DOHH2 (cell line): Measurements from ENCODE around the gene TICAM1.
"Not testable (repeated sequence)": the region's sequence is repeated elsewhere in the genome, so short reads cannot be mapped to it uniquely, and the experiment has no call there.

ENCODE experiments used
- H3F3A ChIP-seq: fragments of 200-600 bp; sonication (generic), shearing (Covaris generic); 2 replicates; pipeline ENCODE4 v1.6.0; 2016; ENCODE audit warnings: antibody characterized with exemption, mild to moderate bottlenecking; ENCODE audit not compliant: control insufficient read depth, insufficient read depth
- H3K27ac ChIP-seq: fragments of 200-600 bp; sonication (generic); 2 replicates; pipeline ENCODE4 v1.5.1; 2014; ENCODE audit warnings: low read depth, mild to moderate bottlenecking, low read length, moderate library complexity
- H3K27me3 ChIP-seq: fragments of 200-600 bp; sonication (generic); 2 replicates; pipeline ENCODE4 v1.6.1; 2014; ENCODE audit warnings: mild to moderate bottlenecking, low read length, mixed read lengths; ENCODE audit not compliant: control insufficient read depth
- H3K36me3 ChIP-seq: fragments of 200-600 bp; sonication (generic); 2 replicates; pipeline ENCODE4 v1.6.1; 2014; ENCODE audit warnings: mild to moderate bottlenecking, low read length, moderate library complexity, mixed read lengths; ENCODE audit not compliant: control insufficient read depth
- H3K4me1 ChIP-seq: fragments of 200-600 bp; sonication (generic); 2 replicates; pipeline ENCODE4 v1.6.1; 2014; ENCODE audit warnings: mild to moderate bottlenecking, low read length, mixed read lengths; ENCODE audit not compliant: control insufficient read depth
- H3K4me2 ChIP-seq: fragments of 200-600 bp; sonication (generic); 2 replicates; pipeline ENCODE4 v1.6.0; 2014; ENCODE audit warnings: mild to moderate bottlenecking, low read length, moderate library complexity
- H3K4me3 ChIP-seq: fragments of 200-600 bp; sonication (generic); 2 replicates; pipeline ENCODE4 v1.5.1; 2014; ENCODE audit warnings: mild to moderate bottlenecking, low read length, mixed read lengths
- H3K79me2 ChIP-seq: fragments of 200-600 bp; sonication (generic); 2 replicates; pipeline ENCODE4 v1.6.1; 2014; ENCODE audit warnings: mild to moderate bottlenecking, low read length, mixed read lengths; ENCODE audit not compliant: control insufficient read depth
- H3K9me2 ChIP-seq: fragments of 200-600 bp; sonication (generic); replicated peaks from 2 replicates; pipeline ENCODE4 v1.6.1; 2014; ENCODE audit warnings: mild to moderate bottlenecking, low read length, mixed read lengths; ENCODE audit not compliant: control insufficient read depth
- H3K9me3 ChIP-seq: fragments of 200-600 bp; sonication (generic); 2 replicates; pipeline ENCODE4 v1.6.1; 2014; ENCODE audit warnings: antibody characterized with exemption, low read length, mixed read lengths; ENCODE audit not compliant: control insufficient read depth, insufficient read depth
- H4K20me1 ChIP-seq: fragments of 200-600 bp; sonication (generic); 2 replicates; pipeline ENCODE4 v1.6.0; 2014; ENCODE audit warnings: low read depth, mild to moderate bottlenecking, antibody characterized with exemption, low read length, moderate library complexity; ENCODE audit not compliant: control insufficient read depth, insufficient read depth
- EZH2phosphoT487 ChIP-seq: fragments of 200-600 bp; sonication (generic); IDR thresholded peaks from 2 replicates; pipeline ENCODE4 v1.6.1; 2017; ENCODE audit warnings: borderline replicate concordance, mild to moderate bottlenecking, antibody characterized with exemption, low read length, moderate library complexity, mixed read lengths
- TF ChIP-seq, protein P1 (sequence below): fragments of 200-600 bp; sonication (generic); IDR thresholded peaks from one replicate; pipeline ENCODE4 v1.5.1; 2014; ENCODE audit warnings: antibody characterized with exemption, mild to moderate bottlenecking, low read depth, low read length; ENCODE audit not compliant: poor library complexity, severe bottlenecking

Gene TICAM1

GRCh38 chr19:4847190-4847973 lies 15.9 kb upstream of the TICAM1 start:
- H3K4me2 ChIP-seq, result no peak overlapping the region
- peaks cover 31% of the 10 kb centered on the region for H3F3A ChIP-seq
- TF ChIP-seq, protein P1, sequence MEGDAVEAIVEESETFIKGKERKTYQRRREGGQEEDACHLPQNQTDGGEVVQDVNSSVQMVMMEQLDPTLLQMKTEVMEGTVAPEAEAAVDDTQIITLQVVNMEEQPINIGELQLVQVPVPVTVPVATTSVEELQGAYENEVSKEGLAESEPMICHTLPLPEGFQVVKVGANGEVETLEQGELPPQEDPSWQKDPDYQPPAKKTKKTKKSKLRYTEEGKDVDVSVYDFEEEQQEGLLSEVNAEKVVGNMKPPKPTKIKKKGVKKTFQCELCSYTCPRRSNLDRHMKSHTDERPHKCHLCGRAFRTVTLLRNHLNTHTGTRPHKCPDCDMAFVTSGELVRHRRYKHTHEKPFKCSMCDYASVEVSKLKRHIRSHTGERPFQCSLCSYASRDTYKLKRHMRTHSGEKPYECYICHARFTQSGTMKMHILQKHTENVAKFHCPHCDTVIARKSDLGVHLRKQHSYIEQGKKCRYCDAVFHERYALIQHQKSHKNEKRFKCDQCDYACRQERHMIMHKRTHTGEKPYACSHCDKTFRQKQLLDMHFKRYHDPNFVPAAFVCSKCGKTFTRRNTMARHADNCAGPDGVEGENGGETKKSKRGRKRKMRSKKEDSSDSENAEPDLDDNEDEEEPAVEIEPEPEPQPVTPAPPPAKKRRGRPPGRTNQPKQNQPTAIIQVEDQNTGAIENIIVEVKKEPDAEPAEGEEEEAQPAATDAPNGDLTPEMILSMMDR, result no peak
- no peak for TF ChIP-seq EZH2phosphoT487
- peak overlapping the region; percentile 14; the same call in 1 of the 2 replicates for H3K27ac ChIP-seq
- H3K9me2 ChIP-seq, result no peaks in the 10 kb centered on the region
- H4K20me1 ChIP-seq, result no peaks in the 10 kb centered on the region
- H3K4me1 ChIP-seq, result peaks cover 78% of the 10 kb centered on the region
- peaks cover 80% of the 10 kb centered on the region for H3K36me3 ChIP-seq
- peaks cover 8% of the 10 kb centered on the region for H3K79me2 ChIP-seq
- H3K27me3 ChIP-seq, result no peaks in the 10 kb centered on the region
- H3K9me3 ChIP-seq, result no peaks in the 10 kb centered on the region
- H3K4me3 ChIP-seq, result no peak overlapping the region

GRCh38 chr19:4845975-4846374 lies 14.5 kb upstream of the TICAM1 start:
- peaks cover 81% of the 10 kb centered on the region for H3K36me3 ChIP-seq
- H3K4me3 ChIP-seq, H3K9me3 ChIP-seq, H3K27me3 ChIP-seq, H3K4me2 ChIP-seq, H4K20me1 ChIP-seq, H3K9me2 ChIP-seq, H3K27ac ChIP-seq: not testable (repeated sequence)
- H3K4me1 ChIP-seq, result peaks cover 78% of the 10 kb centered on the region
- peaks cover 11% of the 10 kb centered on the region for H3K79me2 ChIP-seq
- H3F3A ChIP-seq, result peaks cover 29% of the 10 kb centered on the region

- H3K9me3 ChIP-seq, result no peaks in the 10 kb centered on the region
- TF ChIP-seq, protein P1, result no peak
- no peak for TF ChIP-seq EZH2phosphoT487
- H4K20me1 ChIP-seq, result no peaks in the 10 kb centered on the region
- peak overlapping the region; percentile 36; the same call in 1 of the 2 replicates for H3K27ac ChIP-seq
- no peak overlapping the region for H3K4me2 ChIP-seq
- H3F3A ChIP-seq, result peaks cover 19% of the 10 kb centered on the region; the same call in 1 of the 2 replicates
- H3K27me3 ChIP-seq, result no peaks in the 10 kb centered on the region
- H3K79me2 ChIP-seq, result peaks cover 8% of the 10 kb centered on the region
- no peak overlapping the region for H3K4me3 ChIP-seq
- H3K9me2 ChIP-seq, result no peaks in the 10 kb centered on the region
- H3K4me1 ChIP-seq, result peaks cover 71% of the 10 kb centered on the region
- H3K36me3 ChIP-seq, result peaks cover 82% of the 10 kb centered on the region
Observed at GRCh38 chr19:4844348-4845179, 13.1 kb upstream of the TICAM1 start.

DNA sequence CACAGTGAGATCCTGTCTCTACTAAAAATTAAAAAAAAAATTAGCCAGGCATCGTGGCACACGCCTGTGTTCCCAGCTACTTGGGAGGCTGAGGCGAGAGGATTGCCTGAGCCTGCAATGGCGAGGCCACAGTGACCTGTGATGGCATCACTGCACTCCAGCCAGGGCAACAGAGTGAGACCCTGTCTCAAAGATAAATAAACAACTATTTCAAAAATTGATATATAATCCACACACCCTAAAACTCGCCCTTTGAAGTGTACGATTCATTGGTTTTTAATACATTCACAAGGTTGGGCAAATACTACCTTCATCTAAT lies 12.1 kb upstream of the TICAM1 start:
- H3K27ac ChIP-seq, result peak overlapping the region; percentile 36; the same call in 1 of the 2 replicates
- peaks cover 16% of the 10 kb centered on the region; the same call in 1 of the 2 replicates for H3F3A ChIP-seq
- H3K4me2 ChIP-seq, result no peak overlapping the region
- no peaks in the 10 kb centered on the region for H3K9me2 ChIP-seq
- no peak overlapping the region for H3K4me3 ChIP-seq
- H3K27me3 ChIP-seq, result no peaks in the 10 kb centered on the region
- H3K9me3 ChIP-seq, result no peaks in the 10 kb centered on the region
- peaks cover 62% of the 10 kb centered on the region for H3K4me1 ChIP-seq
- no peaks in the 10 kb centered on the region for H4K20me1 ChIP-seq
- TF ChIP-seq EZH2phosphoT487, result no peak
- TF ChIP-seq, protein P1, result no peak
- H3K79me2 ChIP-seq, result peaks cover 8% of the 10 kb centered on the region
- peaks cover 86% of the 10 kb centered on the region for H3K36me3 ChIP-seq
